IMR-90 (cell line): Measurements from ENCODE around the gene STAB1. TPM values are rescaled to one million over a fixed set of nuclear protein-coding genes. Genes with fewer than 3 reads are reported as not detected.

Source experiments
- ATAC-seq: fragments of 200-7000 bp; cut with Tn5 transposase; 2 replicates; pipeline ENCODE4 v1.9.1; 2020; ENCODE audit warnings: low read depth, mild to moderate bottlenecking, moderate library complexity
- BruUV-seq: library from RNA; stranded (reverse); fragments of 400-500 nt; replicated peaks from 2 replicates; lab custom pipeline; 2021; lab: Mats Ljungman, UMichigan
- CTCF ChIA-PET: fragments of 300-600 bp; formaldehyde crosslinking; extraction: SDS; loops from one replicate; lab custom pipeline; 2021; ENCODE audit warnings: antibody characterized with exemption; lab: Yijun Ruan, JAX
- POLR2A ChIA-PET: fragments of 300-600 bp; sonication (Branson Sonifier 250); formaldehyde crosslinking; loops from one replicate; lab custom pipeline; 2022; ENCODE audit warnings: antibody characterized with exemption; ENCODE audit not compliant: unreplicated experiment; lab: Charles Lee
- DNase-seq: peaks from one replicate; pipeline ENCODE4 v3.0.0; 2013
- H2AFZ ChIP-seq: replicated peaks from 2 replicates; pipeline ENCODE3; 2013; ENCODE audit warnings: low read length, mild to moderate bottlenecking; ENCODE audit not compliant: poor library complexity
- H2AK5ac ChIP-seq: 2 replicates; pipeline ENCODE4 v1.6.1; 2013; ENCODE audit warnings: low read depth, low read length, inconsistent platforms
- H2AK9ac ChIP-seq: replicated peaks from 2 replicates; pipeline ENCODE3; 2013; ENCODE audit warnings: mild to moderate bottlenecking, low read depth, low read length, moderate library complexity; ENCODE audit not compliant: poor library complexity
- H2BK120ac ChIP-seq: 2 replicates; pipeline ENCODE4 v1.6.1; 2013; ENCODE audit warnings: low read depth, low read length, inconsistent platforms
- H2BK15ac ChIP-seq: 3 replicates; pipeline ENCODE4 v1.6.1; 2013; ENCODE audit warnings: low read depth, low read length, inconsistent platforms
- H2BK20ac ChIP-seq: 2 replicates; pipeline ENCODE4 v1.6.1; 2013; ENCODE audit warnings: low read depth, mild to moderate bottlenecking, inconsistent platforms, low read length, moderate library complexity
- H2BK5ac ChIP-seq: 2 replicates; pipeline ENCODE4 v1.6.1; 2013; ENCODE audit warnings: mild to moderate bottlenecking, low read depth, low read length, inconsistent platforms; ENCODE audit not compliant: poor library complexity, severe bottlenecking
- H3K14ac ChIP-seq: replicated peaks from 2 replicates; pipeline ENCODE4 v1.6.1; 2013; ENCODE audit warnings: low read depth, low read length, inconsistent platforms
- H3K18ac ChIP-seq: 2 replicates; pipeline ENCODE4 v1.6.1; 2013; ENCODE audit warnings: low read depth, low read length, control low read depth
- H3K23ac ChIP-seq: 2 replicates; pipeline ENCODE4 v1.6.1; 2013; ENCODE audit warnings: low read depth, low read length, inconsistent platforms
- H3K27ac ChIP-seq: 2 replicates; pipeline ENCODE4 v1.5.1; 2013; ENCODE audit warnings: mild to moderate bottlenecking, control low read depth, low read length; ENCODE audit not compliant: insufficient read depth
- H3K27me3 ChIP-seq: 2 replicates; pipeline ENCODE4 v1.6.1; 2013; ENCODE audit warnings: low read length; ENCODE audit not compliant: control insufficient read depth, insufficient read depth
- H3K36me3 ChIP-seq: 2 replicates; pipeline ENCODE4 v1.6.1; 2013; ENCODE audit warnings: low read length, mixed read lengths; ENCODE audit not compliant: control insufficient read depth, insufficient read depth
- H3K4ac ChIP-seq: 2 replicates; pipeline ENCODE4 v1.6.1; 2013; ENCODE audit warnings: low read depth, low read length, inconsistent platforms
- H3K4me1 ChIP-seq: 2 replicates; pipeline ENCODE4 v1.6.1; 2013; ENCODE audit warnings: low read length, mixed read lengths; ENCODE audit not compliant: control insufficient read depth, insufficient read depth
- H3K4me2 ChIP-seq: 2 replicates; pipeline ENCODE4 v1.6.1; 2013; ENCODE audit warnings: low read depth, mild to moderate bottlenecking, control low read depth, low read length, moderate library complexity
- H3K4me3 ChIP-seq: 2 replicates; pipeline ENCODE4 v1.5.1; 2013; ENCODE audit warnings: low read depth, mild to moderate bottlenecking, control low read depth, low read length, moderate library complexity; ENCODE audit not compliant: insufficient read depth
- H3K56ac ChIP-seq: 2 replicates; pipeline ENCODE4 v1.6.1; 2013; ENCODE audit warnings: low read length, inconsistent platforms; ENCODE audit not compliant: insufficient read depth; ENCODE audit errors: extremely low read depth
- H3K79me1 ChIP-seq, 2 experiments: 2 replicates each; pipeline ENCODE4 v1.6.1; 2013; ENCODE audit warnings: low read length in 2 of 2, inconsistent platforms in 1 of 2, low read depth in 1 of 2
- H3K9ac ChIP-seq: 2 replicates; pipeline ENCODE4 v1.6.1; 2013; ENCODE audit warnings: low read depth, low read length, control low read depth
- H3K9me1 ChIP-seq: 2 replicates; pipeline ENCODE4 v1.6.1; 2013; ENCODE audit warnings: low read length, inconsistent platforms; ENCODE audit not compliant: insufficient read depth
- H3K9me3 ChIP-seq: 2 replicates; pipeline ENCODE4 v1.6.1; 2013; ENCODE audit warnings: low read length; ENCODE audit not compliant: control insufficient read depth, insufficient read depth
- H4K20me1 ChIP-seq: 2 replicates; pipeline ENCODE4 v1.6.1; 2013; ENCODE audit warnings: low read length, inconsistent platforms; ENCODE audit not compliant: insufficient read depth
- H4K5ac ChIP-seq: 2 replicates; pipeline ENCODE4 v1.6.1; 2013; ENCODE audit warnings: mild to moderate bottlenecking, low read depth, low read length, control low read depth
- H4K8ac ChIP-seq, 2 experiments: 2 replicates each; pipeline ENCODE4 v1.6.1; 2013; ENCODE audit warnings: low read depth in 2 of 2, low read length in 2 of 2, control low read depth in 1 of 2, inconsistent platforms in 1 of 2
- H4K91ac ChIP-seq: 2 replicates; pipeline ENCODE4 v1.6.1; 2013; ENCODE audit warnings: low read depth, low read length, inconsistent platforms; ENCODE audit not compliant: insufficient read depth
- CEBPB ChIP-seq: IDR thresholded peaks from 2 replicates; pipeline ENCODE4 v1.6.1; 2012; ENCODE audit warnings: low read depth, low read length, improper control_type of control experiment
- CHD1 ChIP-seq: IDR thresholded peaks from 2 replicates; pipeline ENCODE4 v1.6.1; 2012; ENCODE audit warnings: low read depth, low read length, improper control_type of control experiment
- FOS ChIP-seq: fragments of 150-350 bp; IDR thresholded peaks from 2 replicates; pipeline ENCODE4 v1.6.1; 2016; ENCODE audit warnings: low read depth, low read length
- MAFK ChIP-seq: IDR thresholded peaks from 2 replicates; pipeline ENCODE4 v1.6.1; 2012; ENCODE audit warnings: low read depth, low read length, improper control_type of control experiment
- MAZ ChIP-seq: IDR thresholded peaks from 2 replicates; pipeline ENCODE4 v1.6.1; 2012; ENCODE audit warnings: low read depth, mild to moderate bottlenecking, low read length, improper control_type of control experiment, moderate library complexity, borderline replicate concordance
- MXI1 ChIP-seq: IDR thresholded peaks from 2 replicates; pipeline ENCODE4 v1.6.1; 2012; ENCODE audit warnings: low read depth, mild to moderate bottlenecking, low read length, moderate library complexity, borderline replicate concordance
- NFE2L2 ChIP-seq: fragments of 150-350 bp; IDR thresholded peaks from 2 replicates; pipeline ENCODE4 v1.6.1; 2016; ENCODE audit warnings: low read depth, mild to moderate bottlenecking, low read length
- POLR2A ChIP-seq: IDR thresholded peaks from 2 replicates; pipeline ENCODE4 v1.6.1; 2012; ENCODE audit warnings: mild to moderate bottlenecking, low read depth, low read length
- RAD21 ChIP-seq: IDR thresholded peaks from 2 replicates; pipeline ENCODE4 v1.6.1; 2012; ENCODE audit warnings: low read length, improper control_type of control experiment
- RCOR1 ChIP-seq: IDR thresholded peaks from 2 replicates; pipeline ENCODE4 v1.6.1; 2012; ENCODE audit warnings: mild to moderate bottlenecking, low read length, improper control_type of control experiment; ENCODE audit not compliant: insufficient replicate concordance
- RFX5 ChIP-seq: IDR thresholded peaks from 2 replicates; pipeline ENCODE4 v1.8.0; 2012; ENCODE audit warnings: low read depth, mild to moderate bottlenecking, low read length, moderate library complexity
- SMC3 ChIP-seq: fragments of 150-350 bp; IDR thresholded peaks from 2 replicates; pipeline ENCODE4 v1.6.1; 2016; ENCODE audit warnings: low read depth, mild to moderate bottlenecking, antibody characterized with exemption, low read length, moderate library complexity
- WGBS, 2 experiments: methylation state at CpG; one replicate each; pipeline versions ENCODE4 v1.1.5 to v1.1.7; 2013; ENCODE audit warnings: missing lambda C conversion rate in 2 of 2; ENCODE audit not compliant: insufficient read length in 1 of 2; ENCODE audit errors: extremely low coverage in 2 of 2; 5-methylcytosine and 5-hydroxymethylcytosine counted together
- dilution Hi-C: fragments of 300-500 bp; cut with HindIII; formaldehyde crosslinking; loops from one replicate; pipeline ENCODE4 v1.14.3; 2018; ENCODE audit warnings: low sequenced_read_pairs; ENCODE audit not compliant: unreplicated experiment
- in situ Hi-C: fragments of 300-500 bp; cut with MboI; formaldehyde crosslinking; loops from 3 replicates; pipeline ENCODE4 v1.14.3; 2019; ENCODE audit warnings: low sequenced_read_pairs, inconsistent platforms, mixed read lengths
- intact Hi-C: fragments of 100-400 bp; cut with micrococcal nuclease; formaldehyde crosslinking; loops from 2 replicates; pipeline ENCODE4 v1.10.0; 2022
- polyA plus RNA-seq, 3 experiments: library from polyadenylated mRNA; depleted of rRNA; stranded (reverse); fragments of >200 nt; gene quantifications; 2 replicates each; pipeline ENCODE4 v1.2.3, GENCODE V29; 2012; ENCODE audit warnings: low replicate concordance in 1 of 3
- total RNA-seq: library from RNA; depleted of rRNA; stranded (reverse); fragments of >200 nt; gene quantifications from 2 replicates; pipeline ENCODE4 v1.2.3, GENCODE V29; 2012
- TF ChIP-seq, protein P1 (sequence below): conservative IDR thresholded peaks from 2 replicates; pipeline ENCODE4 v1.5.1; 2012; ENCODE audit warnings: mild to moderate bottlenecking, low read depth, low read length, improper control_type of control experiment
- TF ChIP-seq, protein P2 (sequence below): fragments of 150-350 bp; IDR thresholded peaks from 2 replicates; pipeline ENCODE4 v1.6.1; 2017; ENCODE audit warnings: mild to moderate bottlenecking, antibody characterized with exemption, low read length, low read depth
- TF ChIP-seq, protein P3 (sequence below): fragments of 150-350 bp; IDR thresholded peaks from 2 replicates; pipeline ENCODE4 v1.6.1; 2016; ENCODE audit warnings: low read depth, mild to moderate bottlenecking, low read length, moderate library complexity, borderline replicate concordance

STAB1 gene
- total and polyA plus RNA-seq, 2 of the 4 experiments (the other 2 are of a cell fraction): not detected

DNA sequence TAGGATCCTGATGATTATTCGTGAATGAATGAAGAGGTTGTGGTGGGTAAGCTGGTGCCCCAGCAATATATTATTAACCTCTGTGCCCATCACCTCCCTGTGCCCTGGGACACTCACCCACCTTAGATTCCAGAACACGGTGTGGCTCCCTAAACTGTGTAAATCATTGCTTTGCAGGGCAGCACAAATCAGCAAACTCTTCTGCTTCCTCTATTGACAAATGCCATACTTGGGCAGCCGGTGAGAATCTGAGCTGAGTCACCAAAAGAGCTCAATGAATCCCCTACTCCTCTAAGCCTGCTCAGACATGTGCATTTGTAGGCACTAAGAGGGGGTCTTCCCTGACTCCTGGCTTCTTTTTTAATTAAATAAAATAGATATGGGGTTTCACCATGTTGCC is 57.0 kb downstream of the STAB1 start:
- Histone ChIP-seq H4K8ac (no peak overlapping the region), H2AK5ac (no peak overlapping the region), H3K14ac (no peak overlapping the region), H3K9me1 (peaks cover 6% of the 10 kb centered on the region; the same call in 1 of the 2 replicates), H2BK20ac (no peak overlapping the region), H4K5ac (no peak overlapping the region), H3K18ac (no peak overlapping the region), H3K4me2 (no peak overlapping the region), H2AK9ac (no peak overlapping the region), H3K79me1 (peaks cover 15 to 29% of the 10 kb centered on the region in 2 experiments), H3K4me3 (no peak overlapping the region), H3K4ac (no peak overlapping the region), H3K9ac (no peak overlapping the region), H3K27me3 (no peaks in the 10 kb centered on the region), H3K56ac (no peak overlapping the region), H2BK15ac (no peak overlapping the region), H2BK120ac (no peak overlapping the region), H2AFZ (no peak overlapping the region), H3K36me3 (peaks cover 38% of the 10 kb centered on the region), H2BK5ac (no peak overlapping the region), H4K91ac (no peak overlapping the region), H4K20me1 (peaks cover 3% of the 10 kb centered on the region; the same call in 1 of the 2 replicates), H3K4me1 (no peaks in the 10 kb centered on the region; the same call in 1 of the 2 replicates), H3K9me3 (no peaks in the 10 kb centered on the region), H3K27ac (no peak overlapping the region), H3K23ac (no peak overlapping the region)
- ChIA-PET POLR2A (interaction anchor here (0.9 kb wide), 1 partner anchor 16 kb away, joined by 3 read pairs; the partner anchor contains the start of gene UQCC5), CTCF (interaction anchor here (0.9 kb wide), 1 partner anchor 18 kb away, joined by 4 read pairs; no protein-coding TSS in a partner anchor)
- ATAC-seq: peak; percentile 71; the same call in 1 of the 2 replicates
- no peak for DNase-seq
- BruUV-seq: no TSS peak
- in situ Hi-C loops: no loop called here
- dilution Hi-C loops: no loop called here
- intact Hi-C loops: no loop called here
- TF ChIP-seq RCOR1 (no peak), MAFK (no peak), RFX5 (no peak), POLR2A (no peak), RAD21 (no peak), CHD1 (no peak), SMC3 (no peak), FOS (no peak), MAZ (no peak), NFE2L2 (no peak), CEBPB (no peak), MXI1 (no peak)
- TF ChIP-seq, protein P1, sequence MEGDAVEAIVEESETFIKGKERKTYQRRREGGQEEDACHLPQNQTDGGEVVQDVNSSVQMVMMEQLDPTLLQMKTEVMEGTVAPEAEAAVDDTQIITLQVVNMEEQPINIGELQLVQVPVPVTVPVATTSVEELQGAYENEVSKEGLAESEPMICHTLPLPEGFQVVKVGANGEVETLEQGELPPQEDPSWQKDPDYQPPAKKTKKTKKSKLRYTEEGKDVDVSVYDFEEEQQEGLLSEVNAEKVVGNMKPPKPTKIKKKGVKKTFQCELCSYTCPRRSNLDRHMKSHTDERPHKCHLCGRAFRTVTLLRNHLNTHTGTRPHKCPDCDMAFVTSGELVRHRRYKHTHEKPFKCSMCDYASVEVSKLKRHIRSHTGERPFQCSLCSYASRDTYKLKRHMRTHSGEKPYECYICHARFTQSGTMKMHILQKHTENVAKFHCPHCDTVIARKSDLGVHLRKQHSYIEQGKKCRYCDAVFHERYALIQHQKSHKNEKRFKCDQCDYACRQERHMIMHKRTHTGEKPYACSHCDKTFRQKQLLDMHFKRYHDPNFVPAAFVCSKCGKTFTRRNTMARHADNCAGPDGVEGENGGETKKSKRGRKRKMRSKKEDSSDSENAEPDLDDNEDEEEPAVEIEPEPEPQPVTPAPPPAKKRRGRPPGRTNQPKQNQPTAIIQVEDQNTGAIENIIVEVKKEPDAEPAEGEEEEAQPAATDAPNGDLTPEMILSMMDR: no peak
- TF ChIP-seq, protein P2, sequence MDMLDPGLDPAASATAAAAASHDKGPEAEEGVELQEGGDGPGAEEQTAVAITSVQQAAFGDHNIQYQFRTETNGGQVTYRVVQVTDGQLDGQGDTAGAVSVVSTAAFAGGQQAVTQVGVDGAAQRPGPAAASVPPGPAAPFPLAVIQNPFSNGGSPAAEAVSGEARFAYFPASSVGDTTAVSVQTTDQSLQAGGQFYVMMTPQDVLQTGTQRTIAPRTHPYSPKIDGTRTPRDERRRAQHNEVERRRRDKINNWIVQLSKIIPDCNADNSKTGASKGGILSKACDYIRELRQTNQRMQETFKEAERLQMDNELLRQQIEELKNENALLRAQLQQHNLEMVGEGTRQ: no peak
- TF ChIP-seq, protein P3, sequence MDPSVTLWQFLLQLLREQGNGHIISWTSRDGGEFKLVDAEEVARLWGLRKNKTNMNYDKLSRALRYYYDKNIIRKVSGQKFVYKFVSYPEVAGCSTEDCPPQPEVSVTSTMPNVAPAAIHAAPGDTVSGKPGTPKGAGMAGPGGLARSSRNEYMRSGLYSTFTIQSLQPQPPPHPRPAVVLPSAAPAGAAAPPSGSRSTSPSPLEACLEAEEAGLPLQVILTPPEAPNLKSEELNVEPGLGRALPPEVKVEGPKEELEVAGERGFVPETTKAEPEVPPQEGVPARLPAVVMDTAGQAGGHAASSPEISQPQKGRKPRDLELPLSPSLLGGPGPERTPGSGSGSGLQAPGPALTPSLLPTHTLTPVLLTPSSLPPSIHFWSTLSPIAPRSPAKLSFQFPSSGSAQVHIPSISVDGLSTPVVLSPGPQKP: no peak
- 100% methylated on average over 1 of the region's 3 CpGs; no CpG with 5 or more reads in 1 of the 2 experiments for WGBS, 2 experiments
